Measurements from ENCODE around the gene OSTM1. TPM values are rescaled to one million over a fixed set of nuclear protein-coding genes. Genes with fewer than 3 reads are reported as not detected.
"Not testable (repeated sequence)": the region's sequence is repeated elsewhere in the genome, so short reads cannot be mapped to it uniquely, and the experiment has no call there.

Gene OSTM1
- total RNA-seq, 1 donor from 2014 or later: 52.2 TPM

- no peak for DNase-seq (ENCODE audit: low spot score)
Observed at GRCh38 chr6:108024427-108025073, 50.0 kb downstream of the OSTM1 start.

- DNase-seq (ENCODE audit: low spot score): peak; percentile 84
Observed at GRCh38 chr6:108020472-108021116, 53.9 kb downstream of the OSTM1 start.

DNA sequence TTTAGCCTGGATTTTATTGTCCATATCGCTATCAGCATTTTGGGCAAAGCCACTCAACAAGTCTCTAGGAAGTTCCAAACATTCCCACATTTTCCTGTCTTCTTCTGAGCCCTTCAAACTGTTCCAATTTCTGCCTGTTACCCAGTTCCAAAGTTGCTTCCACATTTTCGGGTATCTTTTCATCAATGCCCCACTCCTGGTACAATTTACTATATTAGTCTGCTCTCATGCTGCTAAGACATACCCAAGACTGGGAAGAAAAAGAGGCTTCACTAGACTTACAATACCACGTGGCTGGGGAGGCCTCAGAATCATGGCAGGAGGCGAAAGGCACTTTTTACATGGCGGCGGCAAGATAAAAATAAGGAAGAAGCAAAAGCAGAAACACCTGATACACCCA lies 58.3 kb downstream of the OSTM1 start:
- DNase-seq (ENCODE audit: low spot score): not testable (repeated sequence)

GRCh38 chr6:108013787-108014439 lies 60.6 kb downstream of the OSTM1 start:
- DNase-seq (ENCODE audit: low spot score): no peak

DNA sequence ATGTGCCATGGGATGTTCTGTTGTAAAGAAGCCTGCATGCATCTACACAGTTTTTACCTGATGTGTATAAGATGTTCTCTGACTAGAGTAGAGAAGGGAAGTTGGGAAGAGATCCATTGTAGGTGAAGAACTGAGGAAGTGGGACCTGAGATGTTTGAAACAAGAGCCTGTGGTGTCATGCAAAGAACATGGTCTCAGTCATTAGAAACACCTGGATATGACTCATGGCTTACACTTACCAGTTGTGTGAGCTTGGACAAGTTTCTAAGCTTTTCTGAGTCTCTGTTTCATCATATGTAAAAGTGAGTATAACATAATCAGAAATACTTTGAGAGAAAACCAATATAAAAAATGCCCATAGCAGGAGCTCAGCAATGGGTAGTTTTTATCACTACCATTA lies 64.6 kb downstream of the OSTM1 start:
- no peak for DNase-seq (ENCODE audit: low spot score)

- DNase-seq (ENCODE audit: low spot score): not testable (repeated sequence)
Observed at GRCh38 chr6:108009258-108009657, 65.3 kb downstream of the OSTM1 start.

DNA sequence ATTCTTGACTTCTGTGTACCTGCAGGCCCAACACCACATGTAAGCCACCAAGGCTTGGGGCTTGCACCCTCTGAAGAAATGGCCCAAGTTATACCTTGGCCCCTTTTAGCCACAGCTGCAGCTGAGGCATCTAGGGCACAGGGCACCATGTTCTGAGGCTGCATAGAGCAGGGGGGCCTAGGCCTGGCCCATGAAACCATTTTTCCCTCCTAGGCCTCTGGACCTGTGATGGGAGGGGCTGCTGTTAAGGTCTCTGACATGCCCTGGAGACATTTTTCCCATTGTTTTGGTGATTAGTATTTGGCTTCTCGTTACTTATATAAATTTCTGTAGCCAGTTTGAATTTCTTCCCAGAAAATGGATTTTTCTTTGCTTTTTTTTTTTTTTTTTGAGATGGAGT lies 66.2 kb downstream of the OSTM1 start:
- DNase-seq (ENCODE audit: low spot score): no peak

GRCh38 chr6:108005961-108006360 lies 68.6 kb downstream of the OSTM1 start:
- no peak for DNase-seq (ENCODE audit: low spot score)

DNA sequence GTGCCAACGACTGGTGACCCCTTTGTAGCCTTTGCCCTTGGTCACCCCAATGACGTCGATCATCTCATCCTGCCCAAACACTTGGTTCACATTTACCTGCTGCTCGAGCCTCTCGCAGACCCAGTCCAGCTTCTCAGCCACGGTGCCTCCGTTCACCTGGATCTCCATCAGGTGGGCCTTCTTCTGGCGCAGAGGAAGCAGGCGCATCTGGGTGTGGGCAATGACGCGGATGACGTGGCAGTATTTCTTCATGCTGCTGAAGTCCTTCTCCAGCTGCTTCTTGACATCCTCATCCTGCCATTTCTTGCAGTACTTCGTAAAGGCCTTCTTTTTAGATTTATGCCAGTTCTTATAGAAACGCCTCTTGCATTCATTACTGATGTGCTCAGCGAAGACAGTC lies 69.7 kb downstream of the OSTM1 start:
- no peak for DNase-seq (ENCODE audit: low spot score)

- DNase-seq (ENCODE audit: low spot score): no peak
Observed at GRCh38 chr6:108002365-108003221, 71.9 kb downstream of the OSTM1 start.

GRCh38 chr6:108001696-108002231 lies 72.8 kb downstream of the OSTM1 start:
- no peak for DNase-seq (ENCODE audit: low spot score)

DNA sequence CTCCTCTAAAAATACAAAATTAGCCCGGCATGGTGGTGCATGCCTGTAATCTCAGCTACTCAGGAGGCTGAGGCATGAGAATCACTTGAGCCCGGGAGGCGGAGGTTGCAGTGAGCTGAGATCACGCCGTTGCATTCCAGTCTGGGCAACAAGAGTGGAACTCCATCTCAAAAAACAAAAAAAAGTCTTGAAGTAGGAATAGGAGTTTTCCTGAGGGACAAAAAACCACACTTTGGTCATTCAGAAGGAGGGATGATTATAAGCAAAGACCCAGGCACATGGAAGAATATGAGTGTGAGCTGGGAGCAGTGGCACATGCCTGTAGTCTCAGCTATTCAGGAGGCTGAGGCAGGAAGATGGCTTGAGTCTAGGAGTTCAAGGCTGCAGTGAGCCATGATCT lies 74.3 kb downstream of the OSTM1 start:
- DNase-seq (ENCODE audit: low spot score): not testable (repeated sequence)

GRCh38 chr6:107999341-107999740 lies 75.2 kb downstream of the OSTM1 start:
- no peak for DNase-seq (ENCODE audit: low spot score)

DNA sequence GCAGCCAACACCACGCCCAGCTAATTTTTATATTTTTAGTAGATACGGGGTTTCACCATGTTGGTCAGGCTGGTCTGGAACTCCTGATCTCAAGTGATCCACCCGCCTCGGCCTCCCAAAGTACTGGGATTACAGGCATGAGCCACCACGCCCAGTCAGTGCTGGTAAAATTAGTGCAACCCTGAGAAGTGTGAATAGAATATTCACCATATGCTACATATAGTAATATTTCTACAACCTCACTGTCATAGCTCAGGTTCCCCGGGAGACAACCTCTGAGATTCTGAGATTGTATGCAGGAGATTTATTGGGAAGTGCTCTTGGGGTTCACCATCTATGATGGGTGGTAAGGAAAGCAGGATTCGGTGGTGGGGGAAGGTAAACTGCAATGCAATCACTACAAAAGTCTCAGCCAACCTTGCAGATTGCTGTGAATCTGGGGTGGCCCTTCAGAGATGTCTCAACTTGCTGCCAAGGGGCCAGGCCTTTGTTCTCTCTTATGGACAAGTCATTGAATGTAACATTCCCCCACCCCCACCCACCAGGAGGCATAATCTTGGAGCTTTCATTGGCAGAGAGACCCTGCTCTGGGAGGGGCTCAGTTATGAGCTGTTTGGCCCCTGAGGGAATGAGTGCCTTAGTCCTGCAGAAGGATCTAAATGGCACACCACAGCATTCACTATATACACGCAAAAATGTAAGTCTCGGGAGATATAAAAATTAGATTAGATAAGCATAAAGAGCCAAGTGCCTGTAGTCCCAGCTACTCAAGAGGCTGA lies 82.6 kb downstream of the OSTM1 start:
- DNase-seq (ENCODE audit: low spot score): no peak

Other genes with a start within 250 kb of the OSTM1 start
- gene SEC63, start 116.5 kb downstream of the OSTM1 start, total RNA-seq (ENCODE audit: insufficient read depth, low replicate concordance): 45.3 TPM
- gene NR2E1, start 91.3 kb upstream of the OSTM1 start, total RNA-seq (ENCODE audit: insufficient read depth, low replicate concordance): 0.48 TPM
- gene SNX3, start 186.3 kb upstream of the OSTM1 start, total RNA-seq (ENCODE audit: insufficient read depth, low replicate concordance): 185 TPM
- 4.3 TPM for gene AFG1L, start 220.3 kb upstream of the OSTM1 start, total RNA-seq (ENCODE audit: insufficient read depth, low replicate concordance)